Loucy (cell line): Measurements from ENCODE around the gene LHX2.

Experiments
- H2AFZ ChIP-seq: fragments of 200-600 bp; sonication (generic); 2 replicates; pipeline ENCODE4 v1.6.0; 2016; ENCODE audit warnings: antibody characterized with exemption, mild to moderate bottlenecking, low read length, moderate library complexity
- H3F3A ChIP-seq: fragments of 200-600 bp; 2 replicates; pipeline ENCODE4 v1.6.0; 2016; ENCODE audit warnings: antibody characterized with exemption, low read depth, mild to moderate bottlenecking
- H3K27me3 ChIP-seq: fragments of 200-600 bp; sonication (generic); 2 replicates; pipeline ENCODE4 v1.6.1; 2014; ENCODE audit warnings: low read length, mild to moderate bottlenecking; ENCODE audit not compliant: insufficient read depth, poor library complexity, severe bottlenecking
- H3K36me3 ChIP-seq: fragments of 200-600 bp; sonication (generic); 2 replicates; pipeline ENCODE4 v1.6.1; 2016; ENCODE audit warnings: low read length; ENCODE audit not compliant: insufficient read depth
- H3K4me1 ChIP-seq: fragments of 200-600 bp; sonication (generic); 2 replicates; pipeline ENCODE4 v1.5.1; 2014; ENCODE audit warnings: low read length, mild to moderate bottlenecking; ENCODE audit not compliant: insufficient read depth, poor library complexity, severe bottlenecking
- H3K4me2 ChIP-seq: fragments of 200-600 bp; sonication (generic); 2 replicates; pipeline ENCODE4 v1.6.0; 2014; ENCODE audit warnings: antibody characterized with exemption, low read length, low read depth, mild to moderate bottlenecking; ENCODE audit not compliant: poor library complexity, severe bottlenecking
- H3K4me3 ChIP-seq: fragments of 200-600 bp; sonication (generic); 2 replicates; pipeline ENCODE4 v1.5.1; 2014; ENCODE audit warnings: low read length, mild to moderate bottlenecking, mixed read lengths; ENCODE audit not compliant: poor library complexity, severe bottlenecking
- H3K79me2 ChIP-seq: fragments of 200-600 bp; sonication (generic); 2 replicates; pipeline ENCODE4 v1.6.1; 2014; ENCODE audit warnings: low read length; ENCODE audit not compliant: insufficient read depth
- H3K9ac ChIP-seq: fragments of 200-600 bp; sonication (generic); 2 replicates; pipeline ENCODE4 v1.6.0; 2014; ENCODE audit warnings: mild to moderate bottlenecking, low read depth, low read length, moderate library complexity; ENCODE audit not compliant: poor library complexity, severe bottlenecking
- H3K9me2 ChIP-seq: fragments of 200-600 bp; sonication (generic); replicated peaks from 2 replicates; pipeline ENCODE4 v1.6.1; 2016; ENCODE audit warnings: low read depth, low read length, mixed read lengths
- H3K9me3 ChIP-seq: fragments of 200-600 bp; sonication (generic); 2 replicates; pipeline ENCODE4 v1.6.1; 2014; ENCODE audit warnings: mild to moderate bottlenecking, antibody characterized with exemption, low read length, low read depth; ENCODE audit not compliant: insufficient read depth
- H4K20me1 ChIP-seq: fragments of 200-600 bp; sonication (generic); 2 replicates; pipeline ENCODE4 v1.6.0; 2014; ENCODE audit warnings: antibody characterized with exemption, low read length, mild to moderate bottlenecking; ENCODE audit not compliant: insufficient read depth, poor library complexity, severe bottlenecking
- CTCF ChIP-seq: fragments of 200-600 bp; sonication (generic); conservative IDR thresholded peaks from 2 replicates; pipeline ENCODE4 v1.5.1; 2014; ENCODE audit warnings: mild to moderate bottlenecking, antibody characterized with exemption, low read length
- EZH2phosphoT487 ChIP-seq: fragments of 200-600 bp; IDR thresholded peaks from 2 replicates; pipeline ENCODE4 v1.6.1; 2018; ENCODE audit warnings: antibody characterized with exemption, mild to moderate bottlenecking, moderate library complexity, borderline replicate concordance

The LHX2 gene

DNA sequence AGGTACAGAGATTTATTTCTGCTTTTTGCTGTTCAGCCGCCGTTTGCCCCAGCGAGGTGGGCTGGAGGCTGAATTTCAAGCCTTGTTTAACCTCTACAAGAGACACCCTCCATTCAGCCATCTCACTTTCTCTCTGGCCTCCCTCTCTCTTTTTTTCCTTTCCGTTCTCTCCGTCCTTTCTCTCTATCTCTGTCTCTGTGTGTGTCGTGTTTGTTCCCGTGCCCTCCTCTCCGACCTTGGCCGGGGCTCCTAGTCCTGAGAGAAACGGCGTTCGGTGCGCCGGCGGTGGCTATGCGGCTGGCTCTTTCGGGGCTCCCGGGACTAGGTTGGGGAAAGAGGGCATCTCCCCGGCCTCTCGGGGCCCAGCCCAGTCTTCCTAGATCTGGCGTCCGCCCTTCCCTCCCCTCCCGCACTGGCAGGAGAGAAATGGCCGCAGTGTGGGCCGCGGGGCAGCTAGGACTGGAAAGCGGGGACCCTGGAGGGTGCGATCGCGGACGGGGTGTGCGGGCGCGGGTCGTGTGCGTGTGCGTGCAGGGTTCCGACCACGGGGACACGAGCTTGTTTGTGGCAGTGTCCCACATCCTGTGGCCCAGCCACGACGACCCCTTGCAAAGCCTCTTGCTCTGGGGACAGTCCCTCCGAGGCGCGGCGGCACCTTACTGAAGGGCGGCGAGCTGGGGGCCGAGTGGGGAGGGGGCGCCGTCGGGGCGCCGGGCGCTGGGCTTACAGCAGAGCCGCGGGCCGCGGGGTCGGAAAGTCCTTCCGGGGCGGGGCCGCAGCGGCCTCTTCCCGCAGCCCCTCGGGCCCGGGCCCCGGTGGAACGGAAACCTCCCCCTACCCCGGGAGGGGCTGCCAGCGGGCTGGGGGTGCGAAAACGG is 5.7 kb downstream of the LHX2 start:
- Histone ChIP-seq H3K79me2 (no peaks in the 10 kb centered on the region), H3F3A (no peaks in the 10 kb centered on the region), H3K4me1 (no peaks in the 10 kb centered on the region), H3K36me3 (no peaks in the 10 kb centered on the region), H3K4me3 (no peak overlapping the region), H4K20me1 (no peaks in the 10 kb centered on the region), H3K9me3 (no peaks in the 10 kb centered on the region), H3K4me2 (no peak overlapping the region), H3K27me3 (no peaks in the 10 kb centered on the region), H2AFZ (no peak overlapping the region), H3K9ac (no peak overlapping the region), H3K9me2 (no peaks in the 10 kb centered on the region)
- TF ChIP-seq CTCF, result no peak
- TF ChIP-seq EZH2phosphoT487, result no peak

GRCh38 chr9:124017929-124018729 is 6.6 kb downstream of the LHX2 start:
- H3K4me3 ChIP-seq, result no peak overlapping the region
- no peaks in the 10 kb centered on the region for H4K20me1 ChIP-seq
- no peak overlapping the region for H3K4me2 ChIP-seq
- no peaks in the 10 kb centered on the region for H3K4me1 ChIP-seq
- no peaks in the 10 kb centered on the region for H3K9me2 ChIP-seq
- no peaks in the 10 kb centered on the region for H3K79me2 ChIP-seq
- no peaks in the 10 kb centered on the region for H3K36me3 ChIP-seq
- TF ChIP-seq CTCF (no peak), EZH2phosphoT487 (no peak)
- H3F3A ChIP-seq, result no peaks in the 10 kb centered on the region
- no peak overlapping the region for H2AFZ ChIP-seq
- no peaks in the 10 kb centered on the region for H3K27me3 ChIP-seq
- H3K9ac ChIP-seq, result no peak overlapping the region
- H3K9me3 ChIP-seq, result no peaks in the 10 kb centered on the region

DNA sequence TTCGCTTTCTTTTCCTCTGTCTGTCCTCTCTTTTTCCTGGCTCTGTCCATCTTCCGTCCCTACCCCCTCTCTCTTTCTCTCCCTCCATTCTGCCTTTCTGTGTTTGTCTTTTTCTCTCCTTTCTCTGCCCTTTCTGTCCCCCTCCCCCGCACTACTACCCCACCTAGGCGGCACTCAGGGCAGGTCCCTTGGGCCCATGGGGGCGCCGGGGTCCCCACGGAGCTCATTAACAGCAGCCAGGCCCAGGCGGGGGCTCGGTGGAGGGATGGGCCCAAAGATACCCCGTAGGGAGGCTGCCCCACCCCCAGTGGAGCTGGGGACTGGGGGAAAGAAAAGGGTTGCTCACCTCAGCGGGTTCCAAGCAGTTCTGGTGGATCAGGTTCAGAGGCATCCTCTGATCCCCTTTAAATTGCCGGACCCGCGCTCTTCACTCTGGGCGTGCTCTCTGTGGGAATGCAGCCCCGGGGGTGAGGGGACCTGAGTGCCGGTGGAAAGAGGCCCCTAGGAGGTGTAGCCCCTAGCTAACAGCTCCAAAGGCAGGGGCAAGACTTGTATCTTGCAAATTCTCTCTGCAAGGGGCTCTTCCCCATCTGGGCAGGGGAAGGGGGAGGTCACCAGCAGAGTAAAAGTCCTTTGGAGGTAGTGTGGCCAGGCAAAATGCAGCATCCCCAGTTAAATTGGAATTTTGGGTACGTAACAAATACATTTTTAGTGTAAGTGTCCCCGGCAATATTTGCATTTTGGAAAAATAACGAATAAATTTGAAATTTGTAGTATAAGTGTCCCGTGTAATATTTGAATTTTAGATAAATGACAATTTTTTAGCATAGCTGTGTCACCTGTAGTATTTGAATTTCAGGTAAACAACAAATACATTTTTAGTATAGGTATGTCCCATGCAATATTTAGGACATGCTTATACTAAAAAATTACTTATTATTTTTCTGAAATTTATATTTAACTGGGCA is 7.4 kb downstream of the LHX2 start:
- Histone ChIP-seq H2AFZ (no peak overlapping the region), H3K4me3 (no peak overlapping the region), H3K4me1 (no peaks in the 10 kb centered on the region), H3K9me2 (no peaks in the 10 kb centered on the region), H3K79me2 (no peaks in the 10 kb centered on the region), H3F3A (no peaks in the 10 kb centered on the region), H3K4me2 (no peak overlapping the region), H3K9ac (no peak overlapping the region), H3K27me3 (no peaks in the 10 kb centered on the region), H4K20me1 (no peaks in the 10 kb centered on the region), H3K9me3 (no peaks in the 10 kb centered on the region), H3K36me3 (no peaks in the 10 kb centered on the region)
- TF ChIP-seq EZH2phosphoT487 (no peak), CTCF (no peak)
